Measurements from ENCODE around the gene FAM210B. TPM values are rescaled to one million over a fixed set of nuclear protein-coding genes. Genes with fewer than 3 reads are reported as not detected.
A peak's percentile ranks its signal among the peaks of the same experiment; 100 is the strongest.

The FAM210B gene
- total and polyA plus RNA-seq, 7 donors: 21.0 to 68.5 (median 42.8) TPM

DNA sequence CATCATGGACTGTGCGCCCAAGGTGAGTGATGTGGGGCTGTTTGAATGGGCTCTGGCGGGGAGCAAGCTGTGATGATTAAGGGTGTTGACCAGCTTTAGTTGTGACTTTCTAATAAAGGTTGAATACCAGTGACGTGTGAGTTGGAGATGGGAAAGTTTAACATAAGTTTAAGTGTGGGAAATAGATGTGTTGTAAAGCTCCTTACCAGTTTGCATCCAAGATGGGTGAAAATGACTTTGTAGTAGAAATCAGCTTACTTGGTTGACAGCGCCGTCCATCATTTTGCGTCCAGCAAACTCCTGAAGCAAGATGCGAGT, 53.7 kb downstream of the FAM210B start:
- ATAC-seq: no peak
- intact Hi-C loops (cut with DNase I): no loop called here
- Histone ChIP-seq H3K27ac (no peak overlapping the region), H3K4me1 (no peaks in the 10 kb centered on the region), H3K36me3 (ENCODE audit: insufficient read depth in 1 of 2, low read depth in 1 of 2) (peaks cover 0 to 20% of the 10 kb centered on the region in 2 donors), H3K4me3 (peak overlapping the region; percentile 26), H3K27me3 (ENCODE audit: insufficient read depth in 3 of 3, low read length in 2 of 3) (no peaks in the 10 kb centered on the region), H3K9me3 (no peaks in the 10 kb centered on the region)
- 92 to 94% (median 93%) methylated on average over 7 of the region's 7 CpGs for WGBS, 3 donors
- DNase-seq: no peak
- TF ChIP-seq, protein P1, sequence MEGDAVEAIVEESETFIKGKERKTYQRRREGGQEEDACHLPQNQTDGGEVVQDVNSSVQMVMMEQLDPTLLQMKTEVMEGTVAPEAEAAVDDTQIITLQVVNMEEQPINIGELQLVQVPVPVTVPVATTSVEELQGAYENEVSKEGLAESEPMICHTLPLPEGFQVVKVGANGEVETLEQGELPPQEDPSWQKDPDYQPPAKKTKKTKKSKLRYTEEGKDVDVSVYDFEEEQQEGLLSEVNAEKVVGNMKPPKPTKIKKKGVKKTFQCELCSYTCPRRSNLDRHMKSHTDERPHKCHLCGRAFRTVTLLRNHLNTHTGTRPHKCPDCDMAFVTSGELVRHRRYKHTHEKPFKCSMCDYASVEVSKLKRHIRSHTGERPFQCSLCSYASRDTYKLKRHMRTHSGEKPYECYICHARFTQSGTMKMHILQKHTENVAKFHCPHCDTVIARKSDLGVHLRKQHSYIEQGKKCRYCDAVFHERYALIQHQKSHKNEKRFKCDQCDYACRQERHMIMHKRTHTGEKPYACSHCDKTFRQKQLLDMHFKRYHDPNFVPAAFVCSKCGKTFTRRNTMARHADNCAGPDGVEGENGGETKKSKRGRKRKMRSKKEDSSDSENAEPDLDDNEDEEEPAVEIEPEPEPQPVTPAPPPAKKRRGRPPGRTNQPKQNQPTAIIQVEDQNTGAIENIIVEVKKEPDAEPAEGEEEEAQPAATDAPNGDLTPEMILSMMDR (IDR thresholded peaks at IDR 0.05): no peak

DNA sequence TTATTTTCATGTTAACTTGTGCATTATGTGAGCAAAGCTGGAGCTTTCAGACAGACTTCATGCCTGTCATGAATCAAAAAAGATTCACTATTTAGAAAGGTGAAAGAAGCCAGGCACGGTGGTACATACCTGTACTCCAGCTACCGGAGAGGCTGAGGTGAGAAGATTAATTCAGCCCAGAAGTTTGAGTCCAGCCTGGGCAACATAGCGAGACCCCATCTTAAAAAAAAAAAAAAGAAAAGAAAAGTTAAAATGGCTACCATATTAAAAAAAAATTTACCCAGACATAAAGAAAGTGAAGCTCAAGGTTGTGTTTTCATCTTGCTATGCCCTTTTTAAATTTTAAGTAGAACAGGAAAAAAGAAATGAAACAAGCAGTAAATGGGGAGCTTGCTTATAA, 54.2 kb downstream of the FAM210B start:
- H3K4me3 ChIP-seq: peak overlapping the region; percentile 26

DNA sequence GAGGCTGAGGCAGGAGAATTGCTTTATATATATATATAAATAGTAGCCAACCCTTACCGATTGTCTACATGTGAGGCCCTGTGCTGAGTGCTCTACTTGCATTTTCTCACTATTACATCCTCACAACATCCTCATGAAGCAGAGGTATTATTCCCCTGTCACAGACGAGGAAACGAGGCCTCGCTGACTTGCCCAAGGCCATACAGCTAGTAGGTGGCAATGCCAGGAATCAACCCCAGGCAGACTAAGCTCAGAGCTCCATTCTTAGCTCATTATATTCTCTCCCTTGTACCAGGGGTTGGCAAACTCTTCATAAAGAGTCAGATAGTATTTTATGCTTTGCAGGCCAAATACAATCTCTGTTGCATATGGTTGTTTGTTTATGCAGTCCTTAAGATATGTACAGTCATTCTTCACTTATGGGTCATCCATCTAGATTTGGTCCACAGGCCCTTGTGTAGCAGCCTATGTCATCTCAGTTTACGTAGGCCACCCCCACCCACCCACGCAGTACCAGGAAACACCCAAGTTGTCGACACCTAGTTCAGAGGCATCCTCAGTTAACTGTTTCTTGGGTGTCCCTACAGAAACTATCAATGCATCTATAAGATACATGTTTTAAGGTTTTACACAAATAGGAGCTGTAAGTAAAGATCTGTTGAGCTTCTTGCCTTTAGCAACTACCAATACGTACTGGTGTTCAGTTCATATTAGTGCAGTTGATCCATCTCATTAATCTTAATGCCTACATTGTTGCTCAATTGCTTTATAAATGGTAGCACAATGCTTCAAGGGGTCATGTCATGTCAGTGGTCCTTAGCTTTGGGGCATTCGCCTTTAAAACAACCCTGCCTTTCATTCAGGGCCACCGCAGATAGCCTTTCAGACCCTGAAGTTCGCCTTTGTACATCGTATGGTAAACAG, 56.3 kb downstream of the FAM210B start:
- no peak for ATAC-seq

More for the DNA sequence above, 54.2 kb downstream of the FAM210B start:
- intact Hi-C loops (cut with DNase I): no loop called here
- H3K4me1 ChIP-seq: no peaks in the 10 kb centered on the region
- peaks cover 0 to 14% of the 10 kb centered on the region in 2 donors for H3K36me3 ChIP-seq (ENCODE audit: insufficient read depth in 1 of 2, low read depth in 1 of 2)
- TF ChIP-seq, protein P1 (IDR thresholded peaks at IDR 0.05): no peak
- no peaks in the 10 kb centered on the region for H3K9me3 ChIP-seq
- DNase-seq: no peak
- ATAC-seq: no peak
- no peaks in the 10 kb centered on the region for H3K27me3 ChIP-seq (ENCODE audit: insufficient read depth in 3 of 3, low read length in 2 of 3)
- WGBS, 3 donors: 95 to 100% (median 99%) methylated on average over 3 of the region's 3 CpGs
- no peak overlapping the region for H3K27ac ChIP-seq

DNA sequence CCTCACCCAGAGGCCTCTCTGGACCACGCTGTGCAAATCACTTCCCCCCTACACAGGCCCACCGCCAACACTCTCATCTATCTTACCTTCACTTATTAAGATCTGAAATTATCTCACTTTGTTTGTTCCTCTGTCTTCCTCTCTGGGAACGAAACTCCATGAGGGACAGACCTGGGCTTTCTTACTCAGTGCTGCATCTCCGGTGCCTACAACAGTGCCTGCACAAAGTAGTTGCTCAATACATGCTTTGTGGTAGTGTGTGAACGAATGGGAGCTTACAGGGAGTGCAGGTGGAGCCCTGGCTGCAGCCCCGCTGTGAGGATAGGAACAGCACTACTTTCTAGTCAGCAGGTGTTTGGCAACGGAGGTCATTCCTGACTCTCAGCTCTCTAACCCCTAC, 58.6 kb downstream of the FAM210B start:
- no peak overlapping the region for H3K27ac ChIP-seq
- TF ChIP-seq, protein P1 (IDR thresholded peaks at IDR 0.05): no peak

More for the DNA sequence above, 56.3 kb downstream of the FAM210B start:
- Histone ChIP-seq H3K27me3 (ENCODE audit: insufficient read depth in 3 of 3, low read length in 2 of 3) (no peaks in the 10 kb centered on the region), H3K27ac (no peak overlapping the region), H3K4me3 (no peak overlapping the region), H3K36me3 (ENCODE audit: insufficient read depth in 1 of 2, low read depth in 1 of 2) (peaks cover 0 to 4% of the 10 kb centered on the region in 2 donors), H3K4me1 (no peaks in the 10 kb centered on the region), H3K9me3 (no peaks in the 10 kb centered on the region)
- 89 to 92% (median 91%) methylated on average over 12 of the region's 12 CpGs for WGBS, 3 donors
- no peak for DNase-seq
- TF ChIP-seq, protein P1 (IDR thresholded peaks at IDR 0.05): no peak
- intact Hi-C loops (cut with DNase I): no loop called here

More for the DNA sequence above, 58.6 kb downstream of the FAM210B start:
- H3K36me3 ChIP-seq (ENCODE audit: insufficient read depth in 1 of 2, low read depth in 1 of 2): peaks cover 0 to 4% of the 10 kb centered on the region in 2 donors
- no peaks in the 10 kb centered on the region for H3K9me3 ChIP-seq
- intact Hi-C loops (cut with DNase I): no loop called here
- H3K4me1 ChIP-seq: no peaks in the 10 kb centered on the region
- WGBS, 3 donors: 91 to 94% (median 91%) methylated on average over 7 of the region's 7 CpGs
- no peak overlapping the region for H3K4me3 ChIP-seq
- no peak for DNase-seq
- ATAC-seq: no peak
- H3K27me3 ChIP-seq (ENCODE audit: insufficient read depth in 3 of 3, low read length in 2 of 3): no peaks in the 10 kb centered on the region

All from psoas muscle (tissue), 8 donors.